Measurements from ENCODE around the gene MCUB.

The MCUB gene

DNA sequence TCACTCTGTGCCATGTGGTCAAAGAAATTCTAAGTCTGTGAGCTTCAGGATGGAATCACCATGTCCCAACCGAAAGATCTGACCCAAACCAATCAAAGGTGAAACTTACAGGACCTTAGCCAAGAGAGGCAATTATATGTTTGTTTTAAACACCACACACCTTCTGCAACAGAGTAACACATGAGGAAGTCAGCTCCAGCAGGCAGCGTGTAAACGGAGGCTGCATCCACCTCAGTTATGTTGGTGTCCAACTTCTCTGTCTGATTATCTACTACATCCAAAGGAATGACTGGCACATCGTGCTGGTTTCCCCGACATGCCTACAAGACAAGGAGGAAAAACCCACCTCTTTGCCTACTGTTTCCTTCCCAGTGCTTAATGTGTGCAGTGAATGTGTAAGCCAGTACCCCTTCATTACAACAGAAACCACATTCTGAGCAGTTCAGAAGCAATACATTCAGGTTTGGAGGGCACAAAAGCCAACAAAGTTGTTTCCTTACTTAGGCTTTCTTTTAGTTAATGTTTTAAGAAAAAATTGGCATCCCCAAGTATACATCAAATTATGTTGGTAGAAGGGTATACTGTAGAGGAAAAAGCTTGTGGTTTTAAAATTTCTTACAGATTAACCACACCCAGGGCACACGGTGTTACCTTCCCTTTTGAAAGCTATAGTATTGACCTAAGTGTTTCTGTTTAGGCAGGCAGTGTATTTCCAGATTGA is 130.8 kb downstream of the MCUB start:
- DNase-seq, result no peak

DNA sequence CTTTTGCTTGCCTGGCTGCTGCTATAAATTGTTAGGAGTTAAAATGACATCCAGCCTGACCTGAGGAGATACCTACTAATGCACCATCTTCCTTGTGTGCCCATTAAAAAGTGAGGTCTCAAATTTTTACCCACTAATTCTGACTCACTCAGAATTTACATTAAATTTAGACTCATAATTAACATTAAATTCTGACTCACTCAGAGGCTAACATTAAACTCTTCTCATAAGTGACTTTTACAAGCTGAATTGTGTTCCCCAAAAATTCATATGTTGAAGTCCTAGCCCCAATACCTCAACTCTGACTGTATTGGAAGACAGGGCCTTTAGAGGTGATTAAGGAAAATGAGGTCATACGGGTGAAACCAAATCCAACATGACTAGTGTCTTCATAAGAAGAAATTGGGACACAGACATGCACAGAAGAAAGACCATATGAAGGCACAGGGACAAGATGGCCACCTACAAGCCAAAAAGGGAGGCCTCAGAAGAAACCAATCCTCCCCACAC is 131.4 kb downstream of the MCUB start:
- no peak for DNase-seq

DNA sequence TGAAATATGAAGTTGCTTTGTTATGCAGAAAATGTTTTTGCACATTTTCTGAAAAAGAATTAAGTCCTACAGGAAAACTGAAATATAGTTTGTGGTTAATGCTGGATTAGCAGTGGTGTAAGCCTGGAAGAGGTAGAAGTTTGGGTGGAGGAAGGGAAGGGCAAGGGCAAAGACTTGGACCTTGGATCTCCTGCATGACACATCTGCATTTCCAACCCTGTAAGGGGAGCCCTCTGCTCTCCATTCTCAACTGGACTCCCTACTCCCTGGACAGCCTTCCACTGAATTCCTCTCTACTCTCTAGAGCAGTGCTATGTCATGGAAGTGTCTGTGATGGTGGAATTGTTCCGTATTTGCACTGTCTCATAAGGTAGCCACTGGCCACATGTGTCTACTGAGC is 138.6 kb downstream of the MCUB start:
- DNase-seq, result no peak

- no peak for DNase-seq
These were observed 139.6 kb downstream of the MCUB start for GRCh38 chr4:109699553-109700225.

GRCh38 chr4:109701566-109702410 is 141.7 kb downstream of the MCUB start:
- no peak for DNase-seq

DNA sequence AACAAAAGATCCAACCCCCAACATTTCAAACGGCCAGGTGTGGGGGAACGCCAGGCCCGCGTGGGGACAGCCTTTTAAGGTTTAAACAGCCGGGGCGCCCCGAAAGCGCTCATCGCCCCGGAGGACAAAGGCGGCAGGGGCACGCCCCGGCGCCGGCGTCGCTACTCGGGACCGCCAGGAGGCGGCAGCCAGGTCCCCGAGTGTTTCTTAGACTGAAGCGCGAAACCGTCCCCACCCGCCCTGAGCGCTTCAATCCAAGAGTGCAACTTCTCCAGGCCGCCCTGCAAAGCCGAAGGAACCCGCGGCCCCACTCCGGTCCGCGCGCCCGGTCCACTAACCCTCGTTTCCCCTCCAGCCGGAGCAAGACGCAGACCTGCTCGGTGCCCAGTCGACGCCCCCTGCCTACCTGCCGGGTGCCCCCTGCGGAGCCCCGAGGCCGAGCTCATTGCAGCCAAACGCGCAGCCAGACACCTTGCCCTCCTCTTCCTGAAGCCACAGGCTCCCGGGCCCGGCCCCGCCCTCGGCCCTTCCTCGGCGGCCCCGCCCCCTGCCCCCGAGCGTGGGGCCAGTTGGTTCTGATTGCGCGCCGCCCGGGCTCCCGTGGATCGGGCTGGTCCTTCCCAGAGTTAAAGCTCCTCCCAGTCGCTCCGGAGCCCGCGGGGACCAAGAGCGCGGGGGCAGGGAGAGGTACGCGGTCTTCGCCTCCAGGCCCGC is 143.1 kb downstream of the MCUB start, which contains the start of gene CASP6:
Gene CASP6, minus strand, starts transcription at position 496 of the 714 bp plus-strand sequence. Its CDS starts 50 bp downstream, at position 446.
- peak; percentile 90 for DNase-seq

GRCh38 chr4:109703664-109704361 is 143.8 kb downstream of the MCUB start:
- DNase-seq, result no peak

GRCh38 chr4:109708435-109708834 is 148.4 kb downstream of the MCUB start:
- DNase-seq, result no peak

- DNase-seq, result no peak
These were observed 148.9 kb downstream of the MCUB start for GRCh38 chr4:109708990-109709389.

DNA sequence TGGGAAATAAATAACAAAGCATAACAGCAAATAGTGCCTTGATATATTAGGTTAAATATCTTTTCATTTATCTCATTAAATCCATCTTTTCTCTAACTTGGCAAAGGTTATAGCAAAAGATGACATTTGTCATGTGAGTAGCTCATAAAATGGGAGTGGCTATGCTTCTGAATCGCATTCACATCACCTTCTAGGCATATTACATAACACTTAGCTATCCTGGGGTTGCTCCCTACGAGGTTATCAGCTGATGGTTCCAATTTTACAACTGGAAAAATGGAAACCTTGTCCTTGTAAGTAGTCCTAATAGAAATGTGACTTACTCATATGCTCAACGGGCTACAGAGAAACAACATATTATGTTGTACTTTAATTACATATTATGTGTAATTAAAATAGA is 153.5 kb downstream of the MCUB start:
- no peak for DNase-seq

GRCh38 chr4:109718759-109719158 is 158.7 kb downstream of the MCUB start:
- DNase-seq, result no peak

GRCh38 chr4:109719604-109720003 is 159.6 kb downstream of the MCUB start:
- no peak for DNase-seq

GRCh38 chr4:109721033-109721432 is 161.0 kb downstream of the MCUB start:
- DNase-seq, result no peak

DNA sequence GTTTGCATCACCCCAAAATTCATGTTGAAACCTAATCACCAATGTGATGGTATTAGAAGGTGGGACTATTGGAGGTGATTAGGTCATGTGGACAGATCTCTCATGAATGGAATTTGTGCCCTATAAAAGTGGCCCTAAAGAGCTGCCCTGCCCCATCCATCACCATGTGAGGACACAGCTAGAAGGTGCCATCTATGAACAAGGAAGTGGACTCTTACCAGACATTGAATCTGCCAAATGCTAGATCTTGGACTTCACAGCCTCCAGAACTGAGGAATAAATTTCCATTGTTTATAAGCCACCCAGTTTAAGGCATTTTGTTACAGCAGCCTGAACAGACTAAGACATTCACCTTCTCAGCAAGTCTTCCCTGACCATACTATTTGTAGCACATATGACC is 162.3 kb downstream of the MCUB start:
- no peak for DNase-seq

GRCh38 chr4:109723110-109723509 is 163.1 kb downstream of the MCUB start:
- no peak for DNase-seq

GRCh38 chr4:109728385-109728784 is 168.3 kb downstream of the MCUB start:
- no peak for DNase-seq

GRCh38 chr4:109729117-109729717 is 169.2 kb downstream of the MCUB start:
- no peak for DNase-seq

GRCh38 chr4:109729718-109730618 is 169.9 kb downstream of the MCUB start, which contains the start of gene PLA2G12A:
TSS of gene PLA2G12A (minus strand) at chr4:109730070. CDS start at chr4:109729809, 261 bp downstream.
- DNase-seq, result peak; percentile 92

DNA sequence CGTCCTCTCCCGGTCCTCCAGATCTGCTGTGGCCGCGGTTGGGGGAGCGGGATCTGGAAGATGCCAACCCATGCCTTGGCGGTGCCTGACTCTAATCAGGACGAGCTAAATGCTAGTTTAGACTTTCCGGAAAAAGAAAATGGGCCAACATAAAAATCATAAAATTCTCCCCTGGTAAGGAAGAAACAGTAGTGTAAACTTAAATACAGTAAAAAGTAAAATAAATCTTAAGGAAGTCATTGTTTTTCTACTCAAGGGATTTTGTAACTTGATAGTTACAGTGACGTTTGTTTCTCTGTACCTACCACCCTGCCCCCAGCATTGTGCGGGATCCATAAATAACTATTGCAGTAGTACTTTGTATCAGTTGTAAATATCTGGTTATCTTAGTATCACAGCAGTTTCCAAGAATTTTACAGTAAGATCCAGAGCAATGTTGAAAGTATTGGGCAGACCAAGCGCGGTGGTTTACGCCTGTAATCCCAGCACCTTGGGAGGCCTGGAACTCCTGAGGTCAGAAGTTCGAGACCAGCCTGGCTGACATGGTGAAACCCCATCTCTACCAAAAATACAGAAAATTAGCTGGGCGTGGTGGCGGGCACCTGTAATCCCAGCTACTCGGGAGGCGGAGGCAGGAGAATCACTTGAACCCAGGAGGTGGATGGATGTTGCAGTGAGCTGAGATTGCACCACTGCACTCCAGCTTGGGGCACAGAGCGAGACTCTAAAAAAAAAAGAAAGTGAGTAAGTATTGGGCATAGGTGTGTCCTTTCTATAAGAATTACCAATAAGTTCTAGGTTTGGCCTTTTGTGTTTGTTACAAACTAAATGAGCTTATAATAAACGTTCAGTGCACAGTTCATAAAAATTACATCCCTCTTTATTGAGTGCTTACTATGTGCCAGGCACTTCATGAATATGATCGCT is 170.8 kb downstream of the MCUB start:
- DNase-seq, result no peak
